ENCODE data around the gene DACT3. TPM values are rescaled to one million over a fixed set of nuclear protein-coding genes. Genes with fewer than 3 reads are reported as not detected.

Gene DACT3
- total and polyA plus RNA-seq, 11 donors, result 2.4 to 23.4 (median 14.2) TPM

GRCh38 chr19:46618670-46619231 is 42.2 kb downstream of the DACT3 start:
- Histone ChIP-seq H3K27me3 (no peaks in the 10 kb centered on the region), H3K9me3 (no peaks in the 10 kb centered on the region), H3K36me3 (no peaks in the 10 kb centered on the region), H3K4me1 (peaks cover 0 to 70% (median 54%) of the 10 kb centered on the region in 12 donors), H3K27ac (peak overlapping the region in 11 of 12 donors; percentile 8 to 79 (median 43)), H3K4me3 (no peak overlapping the region)
- TF ChIP-seq CTCF (IDR thresholded peaks at IDR 0.05), result no peak
- TF ChIP-seq POLR2A (IDR thresholded peaks at IDR 0.05), result no peak
- ATAC-seq (peak; percentile 22 to 54 (median 27)), DNase-seq (peak in 2 of 5 donors; percentile 14 to 18)
- intact Hi-C loops (cut with DNase I), result loop anchor here in 2 of 10 donors (10.0 kb wide), 2 partner anchors 126 to 226 kb away; partner anchors contain the start of genes FKRP (in 1 of the 2) and STRN4 (in 1 of the 2)
- WGBS, 4 donors, result 29 to 42% (median 33%) methylated on average over 9 of the region's 9 CpGs

- no peak for ATAC-seq
- 82 to 93% (median 90%) methylated on average over 6 of the region's 6 CpGs for WGBS, 4 donors
- Histone ChIP-seq H3K27ac (peak overlapping the region in 3 of 12 donors; percentile 5 to 28 (median 27)), H3K36me3 (no peaks in the 10 kb centered on the region), H3K27me3 (no peaks in the 10 kb centered on the region), H3K4me1 (peaks cover 0 to 64% (median 50%) of the 10 kb centered on the region in 12 donors), H3K4me3 (no peak overlapping the region), H3K9me3 (no peaks in the 10 kb centered on the region)
- DNase-seq, result peak in 2 of 5 donors; percentile 11 to 15
- TF ChIP-seq POLR2A (IDR thresholded peaks at IDR 0.05) (no peak), CTCF (IDR thresholded peaks at IDR 0.05) (no peak)
- intact Hi-C loops (cut with DNase I), result loop anchor here in 3 of 10 donors (2.0 to 10.0 kb wide), 3 partner anchors 45 to 227 kb away; partner anchors contain the start of genes FKRP (in 1 of the 3) and STRN4 (in 1 of the 3)
These were observed 43.4 kb downstream of the DACT3 start for GRCh38 chr19:46617601-46618000.

- Histone ChIP-seq H3K36me3 (no peaks in the 10 kb centered on the region), H3K27ac (peak overlapping the region in 5 of 12 donors; percentile 8 to 50 (median 27)), H3K9me3 (no peaks in the 10 kb centered on the region), H3K4me1 (peaks cover 0 to 61% (median 46%) of the 10 kb centered on the region in 12 donors), H3K27me3 (no peaks in the 10 kb centered on the region), H3K4me3 (no peak overlapping the region)
- intact Hi-C loops (cut with DNase I), result loop anchor here in 3 of 10 donors (2.0 to 10.0 kb wide), 3 partner anchors 46 to 228 kb away; partner anchors contain the start of genes FKRP (in 1 of the 3) and STRN4 (in 1 of the 3)
- ATAC-seq, result peak; percentile 40 to 73 (median 57)
- peak; percentile 19 to 54 (median 38) for TF ChIP-seq CTCF (IDR thresholded peaks at IDR 0.05)
- TF ChIP-seq POLR2A (IDR thresholded peaks at IDR 0.05), result no peak
- DNase-seq, result peak in 4 of 5 donors; percentile 64 to 80 (median 71)
- 29 to 37% (median 31%) methylated on average over 17 of the region's 17 CpGs for WGBS, 4 donors
These were observed 44.2 kb downstream of the DACT3 start for GRCh38 chr19:46616631-46617322.

- Histone ChIP-seq H3K27me3 (no peaks in the 10 kb centered on the region), H3K36me3 (peaks cover 0 to under 1% (median 0%) of the 10 kb centered on the region in 9 donors), H3K4me3 (no peak overlapping the region), H3K4me1 (peaks cover 0 to 62% (median 39%) of the 10 kb centered on the region in 12 donors), H3K27ac (no peak overlapping the region), H3K9me3 (no peaks in the 10 kb centered on the region)
- intact Hi-C loops (cut with DNase I), result loop anchor here in 6 of 10 donors (2.0 to 10.0 kb wide), 3 partner anchors 47 to 229 kb away; partner anchors contain the start of genes FKRP (in 1 of the 6) and STRN4 (in 1 of the 6)
- no peak for TF ChIP-seq POLR2A (IDR thresholded peaks at IDR 0.05)
- TF ChIP-seq CTCF (IDR thresholded peaks at IDR 0.05), result no peak
- DNase-seq (peak in 2 of 5 donors; percentile 2 to 20), ATAC-seq (no peak)
- 86 to 90% (median 88%) methylated on average over 10 of the region's 10 CpGs for WGBS, 4 donors
These were observed 45.0 kb downstream of the DACT3 start for GRCh38 chr19:46615966-46616365.
